Lung (tissue), 12 donors: ENCODE measurements around the gene ENO3. TPM values are rescaled to one million over a fixed set of nuclear protein-coding genes. Genes with fewer than 3 reads are reported as not detected.

Source experiments
- ATAC-seq: fragments of 200-7000 bp; cut with Tn5 transposase; one replicate; pipeline ENCODE4 v1.9.1; 2020; ENCODE audit warnings: moderate number of reproducible peaks; ENCODE audit not compliant: insufficient read depth, low FRiP score
- DNase-seq, 3 donors: peaks; one replicate each; pipeline ENCODE4 v3.0.0-alpha.2; 2013 to 2017
- H3K27ac ChIP-seq, 2 donors: one replicate each; pipeline ENCODE4 v1.5.1; 2013; ENCODE audit warnings: mild to moderate bottlenecking in 2 of 2, moderate library complexity in 2 of 2, control low read depth in 1 of 2, inconsistent platforms in 1 of 2, low read depth in 1 of 2, low read length in 1 of 2
- H3K27me3 ChIP-seq, 3 donors: one replicate each; pipeline ENCODE4 v1.5.1; 2013; ENCODE audit warnings: low read length in 2 of 3; ENCODE audit not compliant: control insufficient read depth in 3 of 3, insufficient read depth in 3 of 3
- H3K36me3 ChIP-seq, 4 donors: one replicate each; pipeline ENCODE4 v1.5.1; 2013; ENCODE audit warnings: low read length in 4 of 4, mild to moderate bottlenecking in 1 of 4, moderate library complexity in 1 of 4; ENCODE audit not compliant: control insufficient read depth in 4 of 4, insufficient read depth in 4 of 4
- H3K4me1 ChIP-seq, 5 donors: one replicate each; pipeline ENCODE4 v1.5.1; 2013; ENCODE audit warnings: low read length in 5 of 5, mild to moderate bottlenecking in 2 of 5, moderate library complexity in 1 of 5; ENCODE audit not compliant: control insufficient read depth in 5 of 5, insufficient read depth in 5 of 5
- H3K4me3 ChIP-seq: one replicate; pipeline ENCODE4 v1.5.1; 2013; ENCODE audit warnings: mild to moderate bottlenecking, control low read depth, moderate library complexity
- H3K9ac ChIP-seq, 2 donors: one replicate each; pipeline ENCODE4 v1.5.1; 2013; ENCODE audit warnings: low read length in 2 of 2, control low read depth in 1 of 2; ENCODE audit not compliant: insufficient read depth in 1 of 2
- H3K9me3 ChIP-seq, 4 donors: one replicate each; pipeline ENCODE4 v1.5.1; 2013; ENCODE audit warnings: low read length in 3 of 4, mild to moderate bottlenecking in 1 of 4, moderate library complexity in 1 of 4; ENCODE audit not compliant: control insufficient read depth in 4 of 4, insufficient read depth in 3 of 4
- CTCF ChIP-seq: IDR thresholded peaks from 2 replicates; pipeline ENCODE4 v1.5.1; 2012; ENCODE audit warnings: mild to moderate bottlenecking; ENCODE audit errors: control extremely low read depth, extremely low read depth
- WGBS, 2 donors: extraction: QIAGEN DNeasy Blood & Tissue Kit; methylation state at CpG; one replicate each; pipeline ENCODE4 v1.1.7; 2013; 5-methylcytosine and 5-hydroxymethylcytosine counted together
- polyA plus RNA-seq, 2 donors: library from polyadenylated mRNA; stranded (reverse); fragments of 200-250 nt; gene quantifications; one replicate each; pipeline ENCODE4 v1.2.1, GENCODE V29; 2013
- total RNA-seq, 2 donors: library from RNA; depleted of rRNA in 1 of 2; stranded (reverse); fragments of >200 nt in 1 of 2; gene quantifications; one replicate each; pipeline ENCODE4 v1.2.1, GENCODE V29; 2014 to 2021
- donor health status: control.
- donor health status: control.
- donor health status: Bipolar disorder and iron deficiency.
- donor health status: healthy.
- donor health status: DM: yes; HTN: yes; CAD: no.

ENO3 gene
- total and polyA plus RNA-seq, 4 donors: 3.3 to 10.7 (median 8.3) TPM

GRCh38 chr17:4932756-4933155 is 18.2 kb upstream of the ENO3 start:
- WGBS, 2 donors: 90 to 94% methylated on average over 12 of the region's 12 CpGs
- H3K9me3 ChIP-seq: no peaks in the 10 kb centered on the region
- peaks cover 0 to 7% (median 4%) of the 10 kb centered on the region in 5 donors for H3K4me1 ChIP-seq
- ATAC-seq (no peak), DNase-seq (no peak)
- no peak overlapping the region for H3K4me3 ChIP-seq
- no peaks in the 10 kb centered on the region for H3K27me3 ChIP-seq
- H3K27ac ChIP-seq: no peak overlapping the region
- peaks cover 0 to 8% (median 5%) of the 10 kb centered on the region in 4 donors for H3K36me3 ChIP-seq
- H3K9ac ChIP-seq: no peak overlapping the region
- no peak for TF ChIP-seq CTCF

GRCh38 chr17:4933646-4934045 is 17.3 kb upstream of the ENO3 start:
- Histone ChIP-seq H3K36me3 (peaks cover 0 to 13% (median 10%) of the 10 kb centered on the region in 4 donors), H3K9me3 (no peaks in the 10 kb centered on the region), H3K9ac (no peak overlapping the region), H3K4me1 (peaks cover 2 to 13% (median 4%) of the 10 kb centered on the region in 5 donors), H3K27me3 (no peaks in the 10 kb centered on the region), H3K27ac (no peak overlapping the region), H3K4me3 (no peak overlapping the region)
- 76 to 80% methylated on average over 16 of the region's 16 CpGs for WGBS, 2 donors
- TF ChIP-seq CTCF: no peak
- ATAC-seq: no peak
- no peak for DNase-seq

DNA sequence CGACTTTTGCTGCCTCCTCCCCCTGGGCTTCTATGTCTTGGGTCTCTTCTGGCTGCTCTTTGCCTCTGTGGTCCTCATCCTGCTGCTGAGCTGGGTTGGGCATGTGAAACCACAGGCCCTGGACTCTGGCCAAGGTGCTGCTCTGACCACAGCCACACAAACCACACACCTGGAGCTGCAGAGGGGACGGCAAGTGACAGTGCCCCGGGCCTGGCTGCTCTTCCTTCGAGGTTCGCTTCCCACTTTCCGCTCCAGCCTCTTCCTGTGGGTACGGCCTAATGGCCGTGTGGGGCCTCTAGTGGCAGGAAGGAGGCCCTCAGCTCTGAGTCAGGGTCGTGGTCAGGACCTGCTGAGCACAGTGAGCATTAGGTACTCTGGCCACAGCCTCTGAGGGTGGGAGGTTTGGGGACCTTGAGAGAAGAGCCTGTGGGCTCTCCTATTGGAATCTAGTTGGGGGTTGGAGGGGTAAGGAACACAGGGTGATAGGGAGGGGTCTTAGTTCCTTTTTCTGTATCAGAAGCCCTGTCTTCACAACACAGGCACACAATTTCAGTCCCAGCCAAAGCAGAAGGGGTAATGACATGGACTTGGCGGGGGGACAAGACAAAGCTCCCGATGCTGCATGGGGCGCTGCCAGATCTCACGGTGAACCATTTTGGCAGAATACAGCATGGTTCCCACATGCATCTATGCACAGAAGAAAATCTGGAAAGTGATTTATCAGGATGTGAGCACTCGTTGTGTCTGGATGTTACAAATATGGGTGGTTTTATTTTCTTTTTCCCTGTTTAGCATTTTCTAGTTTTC is 16.5 kb upstream of the ENO3 start:
- 16 to 27% methylated on average over 14 of the region's 14 CpGs for WGBS, 2 donors
- H3K27ac ChIP-seq: no peak overlapping the region
- DNase-seq (peak in 1 of 3 donors; percentile 19), ATAC-seq (no peak)
- H3K27me3 ChIP-seq: no peaks in the 10 kb centered on the region
- no peak overlapping the region for H3K4me3 ChIP-seq
- no peaks in the 10 kb centered on the region for H3K9me3 ChIP-seq
- no peak for TF ChIP-seq CTCF
- peaks cover 0 to 13% (median 10%) of the 10 kb centered on the region in 4 donors for H3K36me3 ChIP-seq
- H3K4me1 ChIP-seq: peaks cover 4 to 20% (median 7%) of the 10 kb centered on the region in 5 donors
- peak overlapping the region in 1 of 2 donors; percentile 13 for H3K9ac ChIP-seq
